ENCODE data around the gene HMCN1.

The HMCN1 gene

DNA sequence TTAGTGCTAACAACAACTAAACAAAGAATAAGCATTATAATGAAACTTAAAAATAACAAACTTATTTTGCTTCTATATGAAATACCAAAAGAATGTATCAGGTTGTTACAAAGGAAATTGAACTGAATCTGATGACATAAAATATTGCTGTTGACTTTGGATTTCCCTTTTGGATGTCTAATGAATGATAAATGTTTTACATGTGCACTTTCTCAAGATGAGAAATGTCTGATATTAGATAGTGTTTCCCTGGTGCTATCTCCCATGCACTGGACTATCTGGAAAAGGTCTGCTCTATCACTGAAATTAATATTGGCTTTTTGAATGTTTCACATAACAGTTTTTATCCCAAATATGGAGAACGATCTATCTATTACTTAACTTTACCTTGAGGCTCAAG is 179.9 kb downstream of the HMCN1 start:
- DNase-seq (no peak), ATAC-seq (no peak)

DNA sequence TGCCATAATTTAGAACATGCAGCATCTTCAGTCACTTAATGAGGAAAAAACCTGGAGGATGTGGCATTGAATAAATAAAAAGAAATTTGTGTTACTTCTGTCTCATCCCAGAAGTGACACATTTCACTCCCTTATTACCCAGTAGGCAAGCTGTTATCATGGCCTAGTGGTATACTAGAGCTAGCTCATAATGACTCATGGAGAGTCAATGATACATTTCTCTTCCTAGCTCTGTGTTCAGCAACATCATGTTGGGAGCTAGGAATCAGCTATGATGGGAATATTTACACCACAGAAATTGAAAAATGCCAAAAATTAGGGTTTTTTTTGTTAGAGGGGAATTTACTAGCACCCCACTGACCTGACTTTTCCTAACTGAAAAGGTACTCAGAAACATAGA is 182.7 kb downstream of the HMCN1 start:
- no peak for ATAC-seq

DNA sequence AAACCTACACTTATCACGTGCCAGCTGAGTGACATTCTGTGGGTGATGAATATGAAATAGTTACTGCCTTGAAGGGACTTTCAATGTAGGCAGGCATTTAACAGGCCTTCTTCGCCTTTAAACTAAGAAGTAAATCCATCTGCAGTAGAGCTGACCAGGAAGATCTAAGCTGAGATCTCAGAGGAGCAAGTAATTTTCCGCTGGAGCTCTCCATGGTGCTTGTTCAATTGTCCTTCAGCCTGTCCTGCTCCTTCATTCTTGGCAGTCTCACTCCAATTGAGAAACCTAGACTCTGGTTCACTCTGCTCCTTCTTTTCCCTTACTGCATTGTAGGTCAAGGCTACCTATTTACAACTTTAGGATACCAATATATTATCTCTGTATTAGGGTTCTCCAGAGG is 183.5 kb downstream of the HMCN1 start:
- no peak for DNase-seq
- no peak for ATAC-seq

More for the DNA sequence above, 182.7 kb downstream of the HMCN1 start:
- DNase-seq, result no peak

DNA sequence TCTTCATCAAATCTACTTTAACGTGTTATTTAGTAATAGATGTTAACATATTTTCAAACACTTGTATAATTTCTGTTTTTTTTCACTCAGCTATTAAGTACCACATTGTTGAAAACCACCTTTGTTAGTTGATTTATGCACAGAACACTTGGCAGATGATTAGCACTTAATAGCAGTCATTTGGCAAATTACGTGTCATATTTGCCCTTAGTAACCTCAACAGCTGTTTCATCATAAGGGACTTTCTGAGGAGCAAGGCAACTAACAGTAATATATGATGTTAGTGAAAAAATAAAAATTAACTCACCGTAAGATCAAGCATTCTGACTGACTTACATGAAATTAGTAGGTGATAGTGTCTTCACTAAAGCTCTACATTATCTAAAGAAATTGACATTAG is 186.4 kb downstream of the HMCN1 start:
- no peak for DNase-seq

DNA sequence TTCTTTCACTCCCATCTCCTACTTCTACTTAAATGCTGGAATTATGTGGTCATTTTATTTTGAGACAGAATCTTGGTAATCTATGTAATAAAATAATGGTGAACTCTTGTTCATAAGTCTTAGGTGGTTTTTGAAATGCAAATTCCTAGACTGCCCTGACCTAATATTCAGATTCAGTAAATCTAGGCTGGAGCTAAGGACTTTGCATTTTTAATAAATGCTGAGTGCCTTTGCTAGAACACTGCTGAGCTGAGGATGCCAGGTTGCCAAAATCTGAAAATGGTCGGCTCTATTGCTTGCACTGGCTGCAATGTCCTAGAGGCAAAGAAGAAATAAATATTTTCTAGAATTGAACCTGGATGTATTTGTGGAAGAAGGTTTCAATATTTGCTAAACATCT is 187.4 kb downstream of the HMCN1 start:
- ATAC-seq, result no peak
- no peak for DNase-seq

More for the DNA sequence above, 186.4 kb downstream of the HMCN1 start:
- ATAC-seq, result no peak

DNA sequence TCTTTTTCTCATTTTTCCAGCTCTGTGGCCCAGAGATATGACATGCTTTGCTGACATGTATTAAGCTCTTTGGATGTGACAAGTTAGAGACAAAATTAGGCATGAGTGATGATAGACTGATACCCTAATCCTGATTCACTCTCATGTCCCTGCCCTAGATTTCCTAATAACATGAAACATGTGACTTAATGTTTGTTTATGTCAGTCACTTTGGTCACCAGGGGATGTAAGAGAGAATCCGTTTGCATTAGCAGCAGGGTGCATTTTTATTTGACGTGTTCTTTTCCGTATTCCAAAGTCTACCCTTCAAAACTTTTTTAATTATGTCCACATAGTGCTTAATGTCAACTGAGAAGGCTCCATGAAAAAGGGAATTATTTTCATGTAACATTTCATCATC is 192.4 kb downstream of the HMCN1 start:
- ATAC-seq (no peak), DNase-seq (no peak)

DNA sequence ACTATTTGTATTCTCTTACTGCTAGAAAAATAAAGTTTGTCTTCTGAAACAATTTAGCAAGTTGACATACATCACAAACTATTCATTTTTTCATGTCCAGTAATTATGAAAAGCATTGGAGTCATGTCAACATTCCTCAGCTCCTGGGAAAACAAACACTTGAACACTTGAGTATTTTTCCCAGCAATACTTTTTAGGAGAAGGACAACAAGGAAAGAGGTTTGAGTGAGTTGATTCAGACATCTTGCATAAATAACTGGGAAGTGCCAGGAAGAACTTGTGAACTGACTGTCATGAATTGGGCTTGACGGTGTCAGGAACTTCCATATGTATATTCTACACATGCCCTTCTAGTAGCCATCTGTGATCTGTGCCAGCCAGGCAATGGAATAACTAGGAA is 195.6 kb downstream of the HMCN1 start:
- no peak for ATAC-seq
- no peak for DNase-seq

DNA sequence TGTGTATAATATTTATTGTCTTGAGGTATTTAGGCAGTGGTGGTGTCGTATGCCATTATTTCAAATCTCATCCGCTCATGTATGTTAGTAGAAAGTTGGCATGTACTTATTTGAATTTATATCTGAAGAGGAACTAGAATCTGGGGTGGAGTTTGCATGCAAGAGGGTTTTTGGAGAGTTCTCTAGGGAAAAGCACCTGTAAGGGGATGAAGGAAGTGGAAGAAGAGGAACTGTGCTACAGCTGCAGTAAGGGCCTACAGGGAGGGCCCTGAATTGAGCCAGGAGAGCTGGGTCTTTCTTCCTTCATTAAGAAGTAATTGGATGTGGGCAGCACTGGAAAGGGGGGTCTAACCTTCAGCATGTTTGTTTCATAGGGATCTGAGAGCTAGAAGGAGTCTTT is 197.2 kb downstream of the HMCN1 start:
- DNase-seq, result no peak
- no peak for ATAC-seq

DNA sequence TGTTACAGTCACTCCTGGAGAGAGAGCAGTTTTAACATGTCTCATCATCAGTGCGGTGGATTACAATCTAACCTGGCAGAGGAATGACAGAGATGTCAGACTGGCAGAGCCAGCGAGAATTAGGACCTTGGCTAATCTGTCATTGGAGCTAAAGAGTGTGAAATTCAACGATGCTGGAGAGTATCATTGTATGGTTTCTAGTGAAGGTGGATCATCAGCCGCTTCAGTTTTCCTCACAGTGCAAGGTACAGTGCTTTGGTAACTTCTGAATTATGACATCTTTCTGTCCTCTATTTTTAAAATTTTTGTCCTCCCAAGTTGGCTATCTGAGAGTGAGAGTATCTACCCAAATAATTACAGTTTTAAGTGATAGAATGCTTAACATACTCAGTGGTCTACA is 199.4 kb downstream of the HMCN1 start:
- DNase-seq (no peak), ATAC-seq (no peak)

DNA sequence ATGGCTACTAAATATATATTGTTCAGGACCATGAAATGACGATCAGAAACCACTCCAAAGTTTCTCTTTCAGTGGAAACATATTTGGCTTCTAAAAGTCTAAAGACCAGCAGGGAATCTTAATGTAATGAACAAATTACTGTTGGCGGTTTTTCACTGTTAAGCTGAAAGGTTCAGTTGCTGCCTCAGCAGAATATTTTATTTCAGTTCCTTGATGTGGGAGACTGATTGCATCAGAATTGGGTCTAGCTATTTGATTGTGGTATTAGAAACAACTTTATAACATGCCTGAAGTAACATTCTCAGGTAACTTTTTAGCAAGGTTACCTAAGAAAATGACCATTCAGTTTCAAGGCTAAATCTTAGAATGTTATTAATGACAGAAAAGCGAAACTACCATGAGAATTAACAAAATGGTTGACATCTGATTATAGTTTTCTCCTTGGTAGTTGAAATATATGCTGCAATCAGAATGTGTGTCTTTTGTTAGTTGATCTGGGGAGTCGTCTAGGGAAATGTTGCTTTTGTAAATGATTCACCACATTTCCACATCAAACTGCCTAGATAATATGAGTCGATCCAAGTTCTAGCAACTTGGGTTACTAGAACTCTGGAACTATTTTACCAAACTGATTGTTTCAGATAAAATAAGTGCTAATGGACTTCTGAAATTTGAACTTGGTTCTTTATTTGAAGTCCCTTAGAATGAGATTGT is 200.4 kb downstream of the HMCN1 start:
- ATAC-seq, result no peak
- no peak for DNase-seq

DNA sequence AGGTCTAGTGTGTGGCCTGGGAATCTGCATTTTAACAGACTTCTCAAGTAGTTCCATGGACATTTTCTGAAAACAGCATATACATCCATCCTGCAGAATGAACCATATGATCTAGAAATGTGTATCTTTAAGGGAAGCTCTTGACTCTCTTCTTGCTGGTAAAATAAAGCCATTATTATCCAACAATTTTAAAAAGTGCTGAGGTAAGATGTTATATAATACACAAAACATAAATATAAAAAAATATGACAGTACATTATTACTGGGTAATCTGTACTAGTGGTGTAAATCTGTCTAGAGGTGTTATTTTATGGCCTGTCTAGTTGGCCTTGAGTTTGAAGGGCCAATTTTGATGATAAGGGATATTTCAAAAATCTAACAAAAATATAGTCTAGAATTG is 201.2 kb downstream of the HMCN1 start:
- ATAC-seq (no peak), DNase-seq (no peak)

DNA sequence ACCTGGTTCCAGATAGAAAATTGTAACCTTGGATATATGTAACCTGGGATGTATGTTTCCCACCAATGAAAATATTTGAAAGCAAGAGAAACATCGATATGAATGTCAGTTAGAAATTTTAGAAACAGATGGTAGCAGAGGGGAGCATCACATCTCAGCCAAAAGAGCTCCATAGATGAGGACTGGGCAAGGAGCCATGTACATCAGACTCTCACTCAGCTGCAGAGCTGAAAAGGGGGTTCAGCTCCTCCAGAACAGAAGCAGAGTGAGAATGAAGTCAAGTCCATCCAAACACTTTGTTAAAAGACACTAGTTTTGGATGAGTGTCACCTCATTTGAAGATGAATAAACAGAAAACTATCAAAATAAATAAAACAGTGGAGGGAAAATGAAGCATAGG is 202.4 kb downstream of the HMCN1 start:
- no peak for ATAC-seq
- no peak for DNase-seq

DNA sequence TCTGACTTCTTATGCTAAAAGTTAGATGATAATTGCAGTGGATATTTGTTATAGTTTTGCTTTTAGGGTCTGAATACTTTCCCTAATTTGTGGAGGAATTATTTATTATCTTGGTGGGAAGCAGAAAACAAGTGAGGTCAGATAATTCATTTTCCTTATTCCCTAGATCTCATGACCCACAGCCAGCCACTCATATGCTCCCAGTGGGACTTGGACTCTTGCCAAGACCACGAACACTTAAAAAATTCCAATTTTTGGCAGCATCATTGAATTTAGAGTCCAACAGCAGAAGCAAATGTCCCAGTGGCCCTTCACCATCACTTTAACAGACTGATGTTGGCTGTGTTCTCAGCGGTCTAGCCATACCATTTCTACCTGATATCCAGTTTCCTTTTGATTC is 204.2 kb downstream of the HMCN1 start:
- ATAC-seq (no peak), DNase-seq (no peak)

DNA sequence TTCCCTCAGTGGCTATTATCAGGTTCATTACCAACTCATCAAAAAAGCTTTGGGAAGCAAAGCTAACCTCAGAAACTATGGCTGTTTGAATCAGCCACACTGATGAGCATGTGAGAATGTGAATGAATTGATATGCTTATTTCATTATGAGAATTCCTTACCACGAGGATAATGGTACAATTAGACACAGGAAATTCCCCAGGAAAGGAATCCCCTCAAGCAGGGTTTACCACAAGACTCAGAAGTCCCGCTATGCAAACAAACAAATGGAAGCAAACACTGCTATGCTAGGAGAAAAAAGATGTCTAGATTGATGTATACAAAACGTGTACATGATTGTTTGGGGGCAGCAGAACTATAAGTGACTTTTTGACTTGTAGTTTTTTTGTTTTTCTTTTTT is 205.0 kb downstream of the HMCN1 start:
- ATAC-seq, result no peak
- DNase-seq, result no peak

DNA sequence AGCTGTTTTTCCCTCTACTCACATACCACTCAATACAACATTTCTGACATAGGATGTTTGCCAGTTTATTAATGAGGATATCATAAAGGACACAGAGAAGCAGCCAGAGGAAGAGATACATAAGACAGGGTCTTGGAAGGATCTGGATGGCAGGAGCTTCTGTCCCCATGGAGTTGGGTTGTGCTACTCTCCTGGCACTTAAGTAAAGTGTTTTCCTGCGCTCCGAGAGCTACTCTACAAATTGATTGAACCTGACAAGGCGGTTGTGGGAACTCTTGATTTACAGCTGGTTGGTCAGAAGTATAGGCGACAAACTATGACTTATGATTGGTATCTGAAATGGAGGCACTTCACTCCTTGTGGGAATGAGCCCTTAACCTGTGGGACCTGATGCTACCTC is 208.8 kb downstream of the HMCN1 start:
- DNase-seq (no peak), ATAC-seq (no peak)

DNA sequence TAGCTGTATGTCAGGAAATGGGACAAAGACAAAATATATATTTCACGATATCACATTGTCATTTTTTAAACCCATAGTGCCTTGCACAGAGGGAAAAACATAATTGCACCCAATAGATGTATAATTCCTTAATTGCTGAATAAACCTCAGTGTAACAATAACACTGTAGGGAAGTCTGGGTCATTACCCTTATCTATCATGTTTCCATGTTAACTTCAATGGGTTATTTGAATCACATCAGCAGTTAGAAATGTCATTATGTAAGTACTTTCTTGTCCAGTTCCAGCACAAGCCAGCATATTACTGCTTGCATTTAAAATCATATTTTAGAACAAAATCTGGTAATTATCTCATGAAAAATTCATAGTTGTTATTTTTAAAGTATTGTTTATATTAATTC is 222.7 kb downstream of the HMCN1 start:
- ATAC-seq, result no peak
- no peak for DNase-seq

DNA sequence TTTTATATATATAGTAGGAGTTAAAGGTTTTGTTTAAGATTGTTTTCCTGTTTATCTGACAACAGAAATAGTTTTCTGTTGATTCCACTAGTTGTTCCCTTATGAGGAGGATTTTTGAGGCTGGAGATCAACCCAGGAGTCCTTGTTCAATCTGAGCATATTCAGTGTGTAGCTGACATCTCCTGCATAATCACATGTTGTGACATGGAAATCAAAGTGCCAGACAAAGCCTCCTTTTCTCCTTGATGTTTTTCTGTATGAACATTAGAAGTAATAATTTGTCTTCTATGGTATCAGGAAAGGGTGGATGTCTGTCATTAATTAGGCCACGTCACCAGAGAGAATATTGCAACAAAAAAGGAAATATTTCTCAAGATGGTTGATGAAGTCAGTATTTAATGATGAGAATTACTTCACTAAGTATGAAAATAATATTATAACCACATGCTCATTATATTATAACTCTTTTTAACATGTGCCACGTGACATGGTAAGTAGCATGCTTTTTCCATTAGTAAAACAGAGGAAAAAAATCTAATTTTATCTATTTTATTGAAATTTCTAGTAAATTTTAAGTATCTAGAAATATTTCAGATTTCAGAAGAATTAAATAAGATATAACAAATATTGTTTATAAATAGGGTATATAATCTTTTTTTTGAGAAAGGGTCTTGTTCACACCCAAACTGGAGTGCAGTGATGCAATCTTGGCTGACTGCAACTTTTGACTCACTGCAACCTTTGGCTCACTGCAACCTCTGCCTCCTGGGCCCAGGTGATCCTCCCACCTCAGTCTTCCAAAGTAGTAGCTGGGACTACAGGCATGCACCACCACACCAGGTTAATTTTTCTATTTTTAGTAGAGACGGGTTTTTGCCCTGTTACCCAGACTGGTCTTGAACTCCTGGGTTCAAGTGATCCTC is 223.5 kb downstream of the HMCN1 start:
- no peak for ATAC-seq
- no peak for DNase-seq

DNA sequence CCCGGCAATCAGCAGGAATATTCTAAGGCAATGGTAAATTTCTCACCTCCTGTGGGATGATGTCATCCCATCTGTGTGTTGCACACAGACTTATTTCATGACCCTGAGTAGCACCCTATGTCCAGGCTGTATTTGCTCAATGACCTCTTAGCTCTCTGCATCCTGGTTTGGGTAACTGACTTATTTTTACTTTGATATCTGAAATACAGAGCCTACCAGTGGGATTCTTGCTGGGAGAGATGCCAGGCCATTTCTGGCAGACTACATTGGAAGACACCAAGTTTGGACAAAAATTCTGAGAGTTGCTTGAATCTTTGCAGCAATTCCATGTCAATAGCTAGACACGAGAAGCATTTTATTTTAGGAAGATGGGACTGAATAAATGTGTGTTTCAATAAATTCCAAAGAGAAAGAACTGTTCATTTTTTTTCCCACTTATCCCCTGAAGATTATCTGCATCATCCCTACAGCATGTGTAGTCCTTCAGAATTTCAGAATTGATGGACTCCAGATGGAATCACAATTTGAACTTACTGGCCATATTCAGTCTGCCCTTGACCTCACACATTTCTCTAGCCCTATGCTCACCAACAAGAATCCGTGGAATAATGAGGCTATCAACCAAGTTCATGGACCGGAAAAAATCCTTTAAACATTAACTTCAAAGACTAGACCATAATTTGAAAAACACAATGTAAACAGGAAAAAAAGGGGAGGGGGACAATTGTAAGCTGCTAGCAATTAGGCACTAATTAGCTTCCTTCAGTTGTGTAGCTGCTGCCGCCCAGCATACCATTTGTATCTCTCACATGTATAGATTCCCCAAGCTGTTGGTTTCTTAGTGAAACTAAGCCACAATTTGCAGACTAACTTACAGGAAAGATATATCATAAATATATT is 226.5 kb downstream of the HMCN1 start:
- DNase-seq (no peak), ATAC-seq (no peak)

DNA sequence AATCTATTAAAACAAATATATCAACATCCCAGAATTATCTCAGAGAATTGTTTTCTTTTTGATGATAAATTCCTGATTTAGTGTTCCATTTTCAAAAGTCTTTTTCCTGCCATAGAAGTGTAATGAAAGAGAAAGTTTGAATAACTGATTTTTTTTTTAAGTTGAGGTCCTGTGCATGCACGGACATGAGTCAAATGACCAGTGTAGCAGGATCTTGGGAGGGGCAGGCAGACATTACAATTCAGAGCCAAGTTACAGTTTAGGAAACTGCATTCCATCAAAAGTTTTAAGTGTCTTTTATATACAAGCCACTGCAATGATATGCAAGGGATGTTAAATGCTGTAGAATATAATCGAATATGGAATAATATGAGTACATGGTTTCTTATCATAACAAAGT is 227.5 kb downstream of the HMCN1 start:
- no peak for ATAC-seq
- DNase-seq, result no peak

DNA sequence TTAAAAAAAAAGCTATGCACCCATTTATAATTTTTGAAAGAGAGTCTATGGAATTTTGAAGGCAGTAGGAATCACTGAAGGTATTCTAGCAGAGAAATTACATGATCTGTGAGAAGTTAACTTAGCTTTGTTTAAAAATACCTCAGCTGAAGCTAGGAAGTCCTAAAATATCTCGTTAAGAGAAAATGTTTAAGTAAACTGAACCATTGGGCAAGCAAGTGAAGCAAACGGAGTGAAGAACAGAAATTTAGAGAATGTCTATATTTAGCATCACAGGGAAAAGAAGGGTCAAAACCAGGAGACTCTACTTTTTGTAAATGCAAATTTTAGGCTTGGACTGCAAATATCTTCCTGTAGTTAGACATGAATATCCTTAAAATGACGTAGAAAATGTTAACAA is 230.8 kb downstream of the HMCN1 start:
- no peak for DNase-seq
- no peak for ATAC-seq

DNA sequence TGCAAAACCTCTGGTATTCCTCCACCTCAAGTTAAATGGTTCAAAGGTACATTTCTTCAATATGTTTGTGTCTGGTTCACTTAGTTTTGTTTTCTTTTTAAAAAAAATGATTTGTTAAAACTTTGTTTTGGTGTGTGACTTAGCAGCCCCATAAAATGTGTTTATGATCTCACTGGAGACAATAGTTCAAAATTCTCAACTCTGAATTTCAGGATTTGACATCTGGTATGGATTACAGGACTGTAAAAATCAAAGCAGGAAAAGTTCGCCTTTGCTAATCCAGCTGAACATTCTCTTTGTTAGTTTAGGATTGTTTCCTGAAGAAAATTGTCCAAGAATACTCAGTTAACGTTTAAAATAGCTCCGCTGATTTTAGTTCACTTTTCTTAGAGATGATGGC is 231.7 kb downstream of the HMCN1 start:
- ATAC-seq (no peak), DNase-seq (no peak)

DNA sequence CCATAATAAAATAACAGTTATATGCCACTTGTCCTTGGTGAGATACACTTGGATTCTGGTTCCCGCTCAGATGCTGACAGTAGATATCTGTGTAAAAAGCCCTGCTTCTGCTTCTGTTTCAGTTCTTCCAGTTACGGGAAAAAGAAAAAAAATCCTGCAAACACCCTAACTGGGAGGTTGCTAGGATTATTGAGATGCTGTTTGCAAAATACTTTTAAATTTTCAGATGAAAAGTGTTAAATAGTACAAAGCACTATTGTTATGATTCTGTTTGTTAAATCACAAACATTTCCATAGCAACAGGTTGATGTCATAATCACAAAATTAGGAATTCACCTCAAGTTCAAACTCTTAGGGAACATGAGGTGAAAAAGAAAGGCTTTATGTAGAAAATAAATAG is 232.3 kb downstream of the HMCN1 start:
- DNase-seq, result no peak
- ATAC-seq, result no peak

DNA sequence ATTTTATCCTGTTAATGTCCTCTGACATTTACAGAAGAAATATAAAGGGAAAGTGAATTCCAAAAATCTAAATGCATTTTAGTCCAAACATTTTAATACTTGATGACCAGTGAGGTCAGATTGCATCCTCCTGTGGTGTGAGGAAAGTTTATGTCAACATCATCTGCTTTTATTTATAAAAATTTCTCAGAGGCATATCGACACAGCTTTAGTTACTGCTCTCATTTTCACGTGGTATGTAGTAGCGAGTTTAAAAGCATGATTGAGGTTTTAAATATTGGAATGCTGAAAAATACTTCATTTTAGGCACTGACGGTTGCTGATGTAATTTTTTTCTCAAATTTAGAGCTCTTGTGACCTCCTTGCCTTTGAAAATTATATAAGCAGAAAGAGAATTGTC is 234.8 kb downstream of the HMCN1 start:
- no peak for ATAC-seq
- DNase-seq, result no peak
